ENCODE measurements around the gene SLC38A1. TPM values are rescaled to one million over a fixed set of nuclear protein-coding genes. Genes with fewer than 3 reads are reported as not detected.

SLC38A1 gene
- total RNA-seq, 1 donor from 2014 or later = 232 TPM

DNA sequence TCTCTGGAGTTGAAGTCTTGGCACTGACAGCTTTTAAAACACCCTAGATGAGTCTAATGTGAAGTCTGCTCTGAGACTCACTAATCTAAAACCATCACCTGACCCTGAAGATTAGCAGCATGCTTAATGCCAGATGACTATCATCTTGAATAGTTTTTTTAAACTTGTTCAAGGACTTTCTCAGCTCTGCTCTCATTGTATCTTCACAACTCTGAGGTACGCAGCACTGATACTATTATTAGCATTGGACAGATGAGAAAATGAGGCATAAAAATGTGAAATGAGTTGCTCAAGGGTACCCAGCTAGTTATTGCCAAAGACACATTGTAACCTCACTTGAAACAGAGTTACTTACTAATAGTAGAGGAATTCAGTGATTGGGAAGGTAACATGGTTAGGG is 4.8 kb downstream of the SLC38A1 start:
- peaks cover 11% of the 10 kb centered on the region for H3K27me3 Mint-ChIP-seq (ENCODE audit: unreplicated experiment)
- peak overlapping the region; percentile 46 for H3K4me3 Mint-ChIP-seq (ENCODE audit: unreplicated experiment)
- no peaks in the 10 kb centered on the region for H3K36me3 Mint-ChIP-seq (ENCODE audit: unreplicated experiment)
- H3K9me3 Mint-ChIP-seq (ENCODE audit: unreplicated experiment) = peaks cover 8% of the 10 kb centered on the region
- TF ChIP-seq CTCF (IDR thresholded peaks at IDR 0.05; ENCODE audit: partially characterized antibody, unreplicated experiment) = no peak
- peaks cover 17% of the 10 kb centered on the region for H3K4me1 Mint-ChIP-seq (ENCODE audit: low read depth, unreplicated experiment)
- H3K27ac Mint-ChIP-seq (ENCODE audit: unreplicated experiment) = peak overlapping the region; percentile 2
- DNase-seq = no peak

GRCh38 chr12:46263140-46264016 is 5.5 kb downstream of the SLC38A1 start:
- H3K4me3 Mint-ChIP-seq (ENCODE audit: unreplicated experiment) = peak overlapping the region; percentile 56
- peaks cover 5% of the 10 kb centered on the region for H3K27me3 Mint-ChIP-seq (ENCODE audit: unreplicated experiment)
- H3K4me1 Mint-ChIP-seq (ENCODE audit: low read depth, unreplicated experiment) = peaks cover 17% of the 10 kb centered on the region
- peak overlapping the region; percentile 2 for H3K27ac Mint-ChIP-seq (ENCODE audit: unreplicated experiment)
- H3K36me3 Mint-ChIP-seq (ENCODE audit: unreplicated experiment) = no peaks in the 10 kb centered on the region
- no peak for DNase-seq
- H3K9me3 Mint-ChIP-seq (ENCODE audit: unreplicated experiment) = peaks cover 2% of the 10 kb centered on the region
- TF ChIP-seq CTCF (IDR thresholded peaks at IDR 0.05; ENCODE audit: partially characterized antibody, unreplicated experiment) = peak; percentile 47

DNA sequence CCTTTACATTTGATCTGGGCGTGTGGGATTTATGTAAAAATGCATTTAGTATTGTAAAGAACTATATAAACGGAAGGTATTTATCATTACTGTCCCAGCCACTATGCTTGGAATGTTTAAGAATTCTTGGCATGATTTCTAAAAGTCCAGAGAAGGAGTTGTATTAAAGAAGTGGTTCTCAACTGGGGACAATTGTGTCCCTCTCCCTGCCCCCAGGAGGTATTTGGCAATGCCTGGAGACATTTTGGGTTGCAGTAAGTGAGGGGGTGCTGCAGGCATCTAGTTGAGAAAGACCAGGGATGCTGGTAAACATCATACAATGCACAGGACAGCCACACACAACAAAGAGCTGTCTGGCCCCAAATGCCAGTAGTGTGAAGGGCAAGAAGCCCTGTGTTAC is 7.2 kb downstream of the SLC38A1 start:
- Mint-ChIP-seq H3K9me3 (ENCODE audit: unreplicated experiment) (no peaks in the 10 kb centered on the region), H3K27me3 (ENCODE audit: unreplicated experiment) (no peaks in the 10 kb centered on the region), H3K4me1 (ENCODE audit: low read depth, unreplicated experiment) (peaks cover 19% of the 10 kb centered on the region), H3K4me3 (ENCODE audit: unreplicated experiment) (no peak overlapping the region), H3K27ac (ENCODE audit: unreplicated experiment) (no peak overlapping the region), H3K36me3 (ENCODE audit: unreplicated experiment) (peaks cover 4% of the 10 kb centered on the region)
- TF ChIP-seq CTCF (IDR thresholded peaks at IDR 0.05; ENCODE audit: partially characterized antibody, unreplicated experiment) = no peak
- no peak for DNase-seq

- no peaks in the 10 kb centered on the region for H3K27me3 Mint-ChIP-seq (ENCODE audit: unreplicated experiment)
- H3K9me3 Mint-ChIP-seq (ENCODE audit: unreplicated experiment) = no peaks in the 10 kb centered on the region
- peaks cover 22% of the 10 kb centered on the region for H3K4me1 Mint-ChIP-seq (ENCODE audit: low read depth, unreplicated experiment)
- no peak overlapping the region for H3K4me3 Mint-ChIP-seq (ENCODE audit: unreplicated experiment)
- H3K36me3 Mint-ChIP-seq (ENCODE audit: unreplicated experiment) = peaks cover 8% of the 10 kb centered on the region
- no peak overlapping the region for H3K27ac Mint-ChIP-seq (ENCODE audit: unreplicated experiment)
- DNase-seq = no peak
- TF ChIP-seq CTCF (IDR thresholded peaks at IDR 0.05; ENCODE audit: partially characterized antibody, unreplicated experiment) = no peak
Measured at GRCh38 chr12:46260913-46261476, 7.8 kb downstream of the SLC38A1 start.

Measured in glutamatergic neuron (in vitro differentiated cells).